Cerebellar cortex (tissue), 1 donor: ENCODE measurements around the gene OR52K1.
"Not testable (repeated sequence)": the region's sequence is repeated elsewhere in the genome, so short reads cannot be mapped to it uniquely, and the experiment has no call there.

ENCODE experiments used
- DNase-seq: peaks from one replicate; pipeline ENCODE4 v3.0.0-alpha.2; 2015; ENCODE audit warnings: low spot score

The OR52K1 gene

DNA sequence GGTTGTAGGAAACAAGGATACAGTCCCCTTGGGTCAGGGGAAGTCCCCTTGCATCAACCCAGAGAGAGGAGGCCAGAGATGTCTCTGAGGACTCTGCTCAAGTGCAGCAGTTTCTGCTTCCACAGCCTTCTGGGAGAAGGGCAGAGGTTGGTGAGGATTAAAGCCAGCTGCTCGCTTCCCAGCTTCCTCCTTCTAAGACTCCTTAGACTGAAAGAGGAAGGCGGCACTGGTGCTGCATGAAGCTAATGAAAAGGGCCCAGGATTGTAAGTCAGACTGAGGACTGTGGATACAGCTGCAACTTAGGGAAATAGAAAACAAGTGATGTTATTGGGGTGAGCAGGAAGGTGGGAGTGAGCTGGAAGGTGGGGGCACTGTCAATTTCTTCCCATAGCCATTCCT lies at the start of gene OR52K1:
Gene OR52K1, plus strand, starts transcription at position 202 of the 400 bp plus-strand sequence. CDS start 6,255 bp downstream, outside the sequence.
- DNase-seq = no peak

DNA sequence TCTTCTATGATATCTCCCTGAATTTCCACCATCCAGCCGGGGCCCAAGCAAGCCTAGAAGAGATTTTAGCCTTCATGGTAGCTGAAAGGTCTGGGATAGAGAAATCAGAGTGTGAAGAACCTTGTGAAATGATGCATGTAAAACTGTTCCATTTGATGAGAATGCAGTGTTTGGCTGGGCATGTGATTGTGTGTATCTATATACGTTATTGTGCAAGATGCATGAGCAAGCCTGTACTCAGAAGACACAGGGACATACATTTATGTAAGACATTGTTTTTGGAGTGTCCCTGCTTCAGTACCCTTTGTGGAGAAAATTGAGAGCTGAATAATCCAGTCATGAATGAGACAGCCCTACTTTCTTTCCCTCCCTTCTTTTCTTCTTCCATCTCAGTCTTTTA lies 48.6 kb upstream of the OR52K1 start:
- no peak for DNase-seq

DNA sequence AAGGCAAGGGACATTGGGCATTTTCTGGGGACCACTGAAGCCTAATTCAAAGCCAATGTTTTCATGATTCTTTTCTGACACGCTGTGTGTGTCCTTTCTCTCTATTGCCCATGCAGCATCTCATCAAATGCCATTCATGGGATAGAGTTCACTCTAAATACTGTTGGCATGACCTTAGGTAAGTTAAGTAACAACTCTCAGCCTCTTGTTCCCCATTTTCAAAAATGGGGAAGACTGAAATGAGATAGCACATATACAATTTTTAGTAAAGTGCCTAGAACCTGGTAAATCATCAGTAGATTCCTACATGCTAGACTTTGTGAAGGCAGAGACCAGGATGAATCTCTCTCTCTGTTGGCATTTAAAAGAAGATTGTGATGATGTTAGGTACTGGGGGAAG lies 46.0 kb upstream of the OR52K1 start:
- DNase-seq = no peak

DNA sequence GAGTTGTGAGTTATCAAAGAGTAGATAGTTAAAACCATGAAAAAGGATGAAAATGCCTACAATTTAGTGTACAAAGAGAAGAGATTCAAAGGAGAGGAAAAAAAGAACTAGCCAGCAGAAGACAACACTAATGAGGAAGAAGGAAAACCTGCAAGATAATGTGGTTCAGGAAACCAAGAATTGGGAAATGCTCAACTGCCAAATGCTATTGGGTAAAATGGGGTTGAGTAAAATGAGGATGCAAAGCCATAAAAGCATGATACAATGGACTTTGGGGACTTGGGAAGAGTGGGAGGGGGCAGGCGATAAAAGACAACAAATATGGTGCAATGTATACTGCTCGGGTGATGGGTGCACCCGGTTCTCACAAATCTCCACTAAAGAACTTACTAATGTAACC lies 40.9 kb upstream of the OR52K1 start:
- DNase-seq = no peak

DNA sequence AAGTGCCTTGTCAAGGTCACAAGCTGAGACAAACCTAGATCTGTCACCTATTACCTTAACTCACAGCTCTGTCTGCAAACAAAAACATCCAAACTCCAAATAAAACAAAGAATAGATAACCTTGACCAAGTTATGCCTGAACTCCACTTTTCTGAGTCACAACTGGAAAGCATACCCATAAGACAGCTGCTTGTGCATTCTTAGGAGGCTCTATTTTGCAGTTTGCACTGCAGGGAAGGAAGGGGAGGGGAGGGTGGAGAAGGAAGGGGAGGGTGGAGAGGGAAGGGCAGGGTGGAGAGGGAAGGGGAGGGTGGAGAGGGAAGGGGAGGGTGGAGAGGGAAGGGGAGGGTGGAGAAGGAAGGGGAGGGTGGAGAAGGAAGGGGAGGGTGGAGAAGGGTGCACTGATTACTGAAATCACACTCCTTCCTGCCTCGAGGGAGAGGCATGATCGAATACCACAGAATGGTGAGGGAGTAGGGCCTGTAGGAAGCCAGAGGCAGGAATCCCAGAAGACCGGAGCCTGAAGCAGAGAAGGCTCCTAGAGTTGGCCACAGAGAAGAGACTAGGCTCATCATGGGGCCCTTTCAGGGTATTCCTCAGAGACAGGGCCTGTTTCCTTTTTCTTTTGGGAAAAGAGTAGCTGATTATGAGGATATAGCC lies 39.1 kb upstream of the OR52K1 start:
- no peak for DNase-seq

DNA sequence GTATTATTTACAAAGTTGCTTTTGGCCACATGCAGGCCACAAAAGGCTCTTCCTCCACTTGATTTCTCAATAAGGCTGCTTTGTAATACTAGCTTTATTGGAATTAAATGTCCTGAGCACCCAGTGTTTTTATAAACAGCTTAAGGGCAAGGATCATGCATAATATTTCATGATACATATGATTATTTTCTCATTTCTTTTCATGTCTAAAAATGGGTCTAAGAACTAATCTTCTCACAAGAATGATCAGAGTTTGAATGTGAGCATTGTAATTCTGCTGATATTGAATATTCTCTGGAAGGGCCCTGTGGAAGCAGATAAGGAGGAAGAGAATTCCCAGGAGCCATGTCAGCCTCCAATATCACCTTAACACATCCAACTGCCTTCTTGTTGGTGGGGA lies 33.5 kb upstream of the OR52K1 start, which contains the start of gene OR52K2:
Gene OR52K2, plus strand, starts transcription at position 301 of the 400 bp plus-strand sequence. Its CDS starts 45 bp downstream, at position 346.
- DNase-seq = no peak

DNA sequence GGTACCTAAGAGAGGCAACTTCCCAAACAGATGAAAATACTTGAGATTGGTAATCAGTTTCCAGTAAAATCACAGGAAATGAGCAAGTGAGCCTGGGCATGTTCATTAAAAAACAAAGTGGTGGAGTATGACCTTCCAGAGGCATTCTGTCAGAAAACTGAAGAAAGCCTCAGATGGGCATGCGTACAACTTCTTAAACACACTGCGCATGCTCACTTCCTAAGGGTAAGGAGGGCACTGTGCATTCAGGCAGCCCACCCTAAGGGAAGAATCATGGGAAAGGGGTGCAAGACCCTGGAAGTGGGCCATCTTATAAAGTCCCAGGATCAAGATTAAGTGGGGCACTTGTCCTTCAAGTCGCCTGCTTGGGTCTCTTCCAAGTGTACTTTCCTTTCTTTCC lies 29.3 kb upstream of the OR52K1 start:
- no peak for DNase-seq

DNA sequence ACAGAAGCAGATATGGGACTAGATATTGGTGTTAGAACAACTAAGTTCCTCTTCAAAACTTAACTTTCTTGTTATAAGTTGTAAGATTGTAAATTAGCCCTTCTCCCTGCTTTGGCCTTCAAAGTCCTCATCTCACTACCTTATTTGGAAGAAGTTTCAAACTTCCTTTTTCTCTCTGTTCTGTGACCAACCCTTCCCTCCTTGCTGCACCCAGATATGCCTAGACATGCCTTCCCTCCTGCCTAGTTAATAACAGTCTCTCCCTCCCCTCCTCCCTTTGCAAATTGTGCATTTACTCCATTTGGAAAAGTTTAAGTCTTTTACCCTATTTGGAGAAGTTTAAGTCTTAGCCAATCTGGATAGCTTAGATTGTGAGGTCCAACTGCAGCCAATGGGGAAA lies 28.4 kb upstream of the OR52K1 start:
- no peak for DNase-seq

DNA sequence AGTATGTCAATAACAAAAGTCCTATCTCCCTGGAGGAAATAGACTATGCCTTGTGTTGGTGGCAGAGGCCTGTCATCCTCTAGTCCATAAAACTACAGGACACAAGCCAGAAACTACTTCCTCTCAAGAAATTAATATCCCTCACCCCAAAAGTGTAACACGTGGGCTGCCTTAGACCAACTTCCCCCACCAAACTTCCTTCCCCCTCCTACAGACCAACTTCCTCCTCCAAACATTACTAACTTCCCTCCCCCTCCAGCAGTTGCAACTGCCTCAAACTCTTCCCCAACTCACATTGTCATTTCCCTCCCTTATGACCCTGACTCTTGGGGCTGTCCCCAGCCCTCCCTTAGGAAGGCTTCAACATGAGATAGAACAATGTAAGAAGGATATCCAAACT lies 27.0 kb upstream of the OR52K1 start:
- no peak for DNase-seq

DNA sequence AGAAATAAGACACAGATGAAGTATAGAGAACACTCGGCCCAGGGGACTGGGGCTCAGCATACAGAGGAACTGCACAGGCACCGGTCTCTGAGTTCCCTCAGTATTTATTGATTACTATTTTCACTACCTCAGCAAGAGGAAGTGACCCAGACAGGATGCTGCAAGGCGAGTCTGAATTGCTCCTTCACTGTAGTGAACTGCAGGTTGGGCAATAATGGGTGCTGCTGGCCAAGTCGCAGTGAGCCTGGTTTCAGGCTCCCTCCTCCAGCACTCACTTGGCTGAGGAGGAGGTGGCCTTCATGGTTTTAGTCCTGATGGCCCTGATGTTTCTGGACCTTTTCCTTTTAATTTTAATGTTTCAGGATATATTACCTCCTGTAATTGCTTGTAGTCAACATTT lies 22.9 kb upstream of the OR52K1 start:
- no peak for DNase-seq

DNA sequence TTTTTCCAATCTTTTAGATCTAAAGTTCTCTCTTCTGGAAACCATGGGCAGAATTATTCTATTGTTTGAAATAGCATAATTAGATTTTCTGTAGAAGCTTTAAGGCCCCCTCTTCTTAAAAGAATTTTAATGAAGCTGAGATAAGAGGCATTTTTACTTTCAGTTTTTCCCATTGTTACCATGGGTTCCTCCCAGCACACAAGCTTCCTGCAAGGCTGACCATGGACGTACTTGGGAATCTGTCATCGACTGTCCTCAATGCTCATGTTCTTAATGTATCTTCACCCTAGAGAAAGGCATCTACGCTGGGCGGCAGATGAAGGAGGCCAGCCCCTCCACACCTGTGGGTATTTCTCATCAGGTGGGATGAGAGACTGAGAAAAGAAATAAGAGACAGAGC lies 22.3 kb upstream of the OR52K1 start:
- no peak for DNase-seq

DNA sequence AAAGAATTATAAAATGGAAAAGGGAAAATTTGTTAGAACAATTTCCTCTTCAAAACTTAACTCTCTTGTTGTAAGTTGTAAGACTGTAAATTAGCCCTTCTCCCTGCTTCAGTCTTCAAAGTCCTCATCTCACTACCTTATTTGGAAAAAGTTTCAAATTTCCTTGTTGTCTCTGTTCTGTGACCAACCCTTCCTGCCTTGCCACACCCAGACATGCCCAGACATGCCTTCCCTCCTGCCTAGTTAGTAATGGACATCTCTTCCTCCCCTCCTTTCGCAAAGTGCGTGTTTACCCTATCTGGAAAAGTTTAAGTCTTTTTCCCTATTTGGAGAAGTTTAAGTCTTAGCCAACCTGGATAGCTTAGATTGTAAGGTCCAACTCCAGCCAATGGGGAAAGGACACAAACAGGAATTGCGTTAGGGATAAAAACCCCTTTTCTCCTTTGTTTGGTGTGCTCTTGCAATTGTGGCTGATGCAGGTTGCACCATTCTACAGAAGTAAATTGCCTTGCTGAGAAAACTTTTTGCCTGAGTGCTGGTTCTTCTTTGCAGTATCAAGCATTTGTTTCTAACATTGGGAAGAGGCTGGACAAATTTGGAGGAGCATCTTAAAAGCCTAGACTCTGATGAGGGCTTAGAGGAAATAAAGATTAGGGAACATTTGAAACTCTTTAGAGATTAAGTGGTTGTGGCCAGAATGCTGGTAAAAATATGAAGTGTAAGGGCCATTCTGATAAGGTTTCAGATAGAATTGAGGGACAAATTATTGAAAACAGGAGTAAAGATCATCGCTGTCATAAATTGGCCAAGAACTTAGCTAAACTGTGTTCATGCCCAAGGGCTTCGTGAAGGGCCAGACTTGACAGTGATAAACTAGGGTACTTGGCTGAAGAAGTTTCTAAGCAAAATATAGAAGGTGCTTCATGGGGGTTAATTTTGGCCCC lies 18.0 kb upstream of the OR52K1 start:
- DNase-seq = no peak

DNA sequence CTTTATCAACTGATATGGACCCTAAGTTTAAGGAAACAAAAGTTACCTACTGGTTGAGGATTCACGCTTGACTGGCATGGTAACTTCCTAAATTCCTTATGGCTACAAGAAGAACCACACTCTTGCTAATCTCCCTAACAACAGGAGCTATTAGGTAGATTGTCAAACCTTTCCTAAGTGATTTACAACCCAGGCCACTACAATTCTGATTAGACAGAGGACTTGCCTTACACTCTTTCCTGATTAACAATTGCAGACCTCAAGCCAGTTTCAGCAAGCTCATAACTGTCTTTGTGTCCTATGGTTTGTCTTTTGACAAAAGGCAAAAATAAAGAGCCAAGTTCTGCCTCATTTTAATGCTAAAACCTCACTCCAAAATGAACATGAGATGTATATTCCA lies 17.0 kb upstream of the OR52K1 start:
- no peak for DNase-seq

DNA sequence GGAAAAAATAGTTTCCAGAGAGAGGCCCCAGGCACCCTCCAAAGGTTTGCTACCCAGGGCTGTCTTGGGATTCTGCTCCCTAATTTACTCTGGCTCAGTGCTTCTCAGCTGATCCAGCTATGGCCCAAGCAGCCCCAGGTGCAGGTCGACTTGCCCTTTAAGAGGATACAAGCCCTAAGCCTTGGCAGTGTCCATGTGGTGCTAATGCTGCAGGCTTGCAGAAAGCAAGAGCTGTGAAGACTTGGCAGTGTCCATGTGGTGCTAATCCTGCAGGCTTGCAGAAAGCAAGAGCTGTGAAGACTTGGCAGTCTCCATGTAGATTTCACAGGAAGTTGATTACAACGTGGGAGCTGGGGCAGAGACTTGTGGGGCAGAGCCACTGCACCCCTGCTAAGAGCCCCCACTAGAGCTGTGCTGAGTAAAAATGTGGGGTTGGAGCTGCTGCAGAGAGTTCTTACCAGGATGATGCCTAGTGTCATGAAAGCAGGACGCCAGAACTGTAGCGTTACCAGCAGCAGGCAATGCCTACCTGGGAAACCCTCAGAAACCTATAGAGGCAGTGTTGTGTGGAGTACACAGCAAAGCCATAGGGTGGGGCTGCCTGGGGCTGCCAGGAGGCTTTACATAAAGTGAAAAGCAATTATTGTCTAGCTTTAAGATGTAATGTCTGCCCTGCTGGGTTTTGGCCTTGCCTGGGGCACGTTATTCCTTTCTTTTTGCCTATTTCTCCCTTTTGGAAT lies 16.1 kb upstream of the OR52K1 start:
- no peak for DNase-seq

DNA sequence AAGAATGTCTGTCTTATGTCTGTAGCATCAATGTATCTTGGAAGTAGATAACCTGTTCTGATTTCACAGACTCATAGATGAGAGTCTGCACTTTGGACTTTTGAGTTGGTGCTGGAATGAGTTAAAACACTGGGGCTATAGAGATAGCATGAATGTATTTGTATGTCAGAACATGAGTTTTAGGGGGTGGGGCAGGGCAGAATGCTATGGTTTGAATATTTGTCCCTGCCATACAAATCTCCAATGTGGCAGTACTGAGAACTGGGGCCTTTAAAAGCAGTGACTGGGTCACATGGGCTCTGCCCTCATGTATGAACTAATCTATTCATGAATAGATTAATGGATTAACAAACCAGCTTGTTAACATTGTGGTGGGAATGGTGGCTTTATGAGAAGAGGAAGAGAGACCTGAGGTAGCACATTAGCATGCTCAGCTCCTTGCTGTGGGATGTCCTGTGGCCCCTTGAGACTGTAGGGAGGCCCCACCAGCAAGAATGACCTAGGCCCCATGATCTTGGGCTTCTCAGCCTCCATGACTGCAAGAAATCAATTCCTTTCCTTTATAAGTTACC lies 15.5 kb upstream of the OR52K1 start:
- DNase-seq = no peak

DNA sequence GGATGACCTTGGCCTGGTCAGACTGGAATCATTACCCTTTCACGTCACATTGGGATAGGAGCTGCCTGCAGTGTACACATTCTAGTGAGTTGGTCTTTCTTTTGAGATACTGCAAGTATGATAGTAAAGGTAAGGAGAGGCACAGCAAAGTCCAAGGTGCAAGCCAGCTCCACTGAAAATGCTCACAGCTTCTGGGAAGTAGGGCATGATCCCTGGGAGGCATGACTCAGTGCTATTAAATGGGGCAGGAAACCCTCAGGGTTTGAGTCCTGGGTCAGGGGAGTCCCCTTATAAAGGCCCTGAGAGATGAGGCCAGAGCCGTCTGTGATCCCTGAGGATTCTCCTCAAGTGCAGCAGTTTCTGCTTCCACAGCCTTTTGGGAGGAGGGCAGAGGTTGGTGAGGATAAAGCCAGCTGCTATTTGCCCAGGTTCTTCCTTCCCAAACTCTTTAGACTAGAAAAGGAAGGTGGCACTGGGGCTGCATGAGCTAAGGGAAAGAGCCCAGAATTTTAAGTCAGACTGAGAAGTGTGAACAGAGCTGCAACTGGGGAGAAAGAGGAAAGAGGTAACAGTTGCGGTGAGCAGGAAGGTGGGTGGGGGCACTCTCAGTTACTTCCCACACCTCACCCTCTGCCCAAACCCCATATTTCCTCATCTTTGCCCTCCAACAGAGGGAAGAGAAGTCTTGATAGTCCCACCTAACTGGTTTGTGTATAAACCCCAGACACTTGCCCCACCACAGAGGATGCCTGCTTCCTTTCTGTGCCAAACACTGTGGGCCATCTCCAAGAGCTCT lies 14.4 kb upstream of the OR52K1 start:
- DNase-seq = no peak

DNA sequence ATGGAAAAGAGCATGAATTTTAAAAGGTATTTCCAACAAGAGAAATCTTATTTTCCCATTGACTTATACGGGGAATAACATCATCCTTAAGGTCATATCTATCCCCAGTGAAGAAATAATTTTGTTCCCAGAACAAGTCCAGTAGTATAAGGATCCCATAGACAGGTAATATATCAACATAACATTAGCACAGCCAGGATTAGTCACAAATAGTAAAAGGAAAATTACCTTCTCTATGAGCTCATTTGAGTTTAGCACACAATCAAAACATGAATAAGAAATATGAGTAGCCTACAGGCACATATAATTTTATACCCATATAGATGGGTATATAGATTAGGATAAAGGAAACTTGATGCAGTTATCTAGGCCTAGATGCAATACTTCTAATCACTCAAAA lies 2.8 kb upstream of the OR52K1 start:
- no peak for DNase-seq

DNA sequence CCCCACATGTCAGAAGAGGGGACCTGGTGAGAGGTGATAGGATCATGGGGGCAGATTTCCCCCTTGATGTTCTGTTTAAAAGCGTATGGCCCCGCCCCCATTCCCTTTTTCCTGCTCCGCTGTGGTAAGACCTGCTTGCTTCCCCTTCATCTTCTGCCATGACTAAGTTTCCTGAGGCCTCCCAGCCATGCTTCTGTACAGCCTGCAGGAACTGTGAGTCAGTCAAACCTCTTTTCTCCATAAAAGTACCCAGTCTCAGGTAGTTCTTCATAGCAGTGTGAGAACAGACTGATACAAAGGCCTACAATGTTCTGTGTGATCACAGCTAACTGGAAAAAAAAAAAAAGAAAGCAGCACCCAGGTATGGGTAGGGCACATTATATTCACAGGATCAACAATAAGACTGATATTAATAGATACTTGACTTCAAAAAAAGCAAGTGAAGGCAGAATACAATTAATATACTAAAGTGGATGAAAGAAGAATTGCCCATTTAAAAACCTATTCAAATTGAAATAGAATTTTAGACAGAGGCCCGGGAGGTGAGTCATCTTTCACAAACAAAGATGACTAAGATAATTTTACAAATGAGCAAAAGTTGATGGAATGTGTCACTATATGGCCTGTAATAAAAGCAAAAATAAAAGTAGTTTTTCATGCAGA lies 1.7 kb upstream of the OR52K1 start:
- no peak for DNase-seq

DNA sequence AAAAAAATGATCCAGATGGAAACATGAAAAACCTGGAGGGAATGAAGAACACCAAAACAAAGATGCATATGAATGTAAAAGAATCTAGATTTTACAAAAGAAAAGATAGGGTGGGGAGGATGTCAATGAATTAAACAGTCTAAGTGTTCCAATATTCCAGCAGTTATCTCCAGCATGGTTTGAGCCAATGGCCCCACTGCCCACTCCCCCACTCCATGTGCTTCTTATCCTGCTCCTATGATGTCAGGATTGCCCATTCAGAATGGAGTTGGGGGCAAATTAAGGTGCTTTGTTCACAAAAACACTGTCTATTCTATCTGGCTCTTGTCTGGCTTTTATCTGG lies 1.2 kb upstream of the OR52K1 start:
- no peak for DNase-seq

DNA sequence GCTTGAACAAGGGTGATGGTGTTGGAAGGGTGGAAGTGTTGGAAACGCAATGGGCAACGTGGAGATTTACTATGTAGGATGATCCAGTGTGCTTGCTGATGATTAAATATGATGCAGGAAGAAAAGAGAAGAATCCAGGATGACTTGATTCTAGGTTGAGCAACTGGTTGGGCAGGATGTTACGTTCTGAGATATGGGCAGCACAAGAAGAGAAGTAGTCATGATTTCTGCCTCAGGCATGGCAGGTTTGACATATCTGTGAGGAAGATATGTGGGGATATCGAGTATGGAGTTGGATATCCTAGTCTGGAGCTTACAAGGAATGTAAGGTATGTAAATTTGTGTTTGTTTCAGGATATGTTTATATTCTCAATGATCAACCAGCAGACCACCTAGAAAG lies 1.9 kb downstream of the OR52K1 start:
- no peak for DNase-seq

DNA sequence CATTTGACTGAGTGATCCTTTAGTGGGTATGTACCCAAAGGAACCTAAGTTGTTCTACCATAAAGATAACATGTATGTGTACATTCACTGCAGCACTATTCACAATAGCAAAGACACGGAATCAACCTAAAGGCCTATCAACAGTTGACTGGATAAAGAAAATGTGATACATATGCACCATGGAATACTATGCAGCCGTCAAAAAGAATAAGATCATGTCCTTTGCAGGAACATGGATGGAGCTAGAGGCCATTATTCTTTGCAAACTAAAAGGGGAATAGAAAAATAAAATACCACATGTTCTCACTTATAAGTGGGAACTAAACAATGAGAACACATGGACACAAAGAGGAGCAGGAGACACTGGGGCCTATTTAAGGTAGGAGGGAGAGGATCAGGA lies 9.0 kb downstream of the OR52K1 start:
- not testable (repeated sequence) for DNase-seq
